ENCODE data around the gene EGLN3.

Gene EGLN3

GRCh38 chr14:33884916-33885315 is 66.0 kb downstream of the EGLN3 start:
- DNase-seq (ENCODE audit: low read depth) = no peak
- H3K4me3 ChIP-seq (ENCODE audit: low read length) = no peak overlapping the region
- no peaks in the 10 kb centered on the region for H3K36me3 ChIP-seq (ENCODE audit: control insufficient read depth, insufficient read depth, low read length, severe bottlenecking)
- H3K27me3 ChIP-seq (replicated peaks; ENCODE audit: control insufficient read depth, insufficient read depth, low read length) = no peaks in the 10 kb centered on the region
- no peaks in the 10 kb centered on the region for H3K4me1 ChIP-seq (ENCODE audit: control insufficient read depth, insufficient read depth, low read length)
- H3K9ac ChIP-seq (ENCODE audit: low read length) = no peak overlapping the region
- peaks cover 16% of the 10 kb centered on the region for H3K9me3 ChIP-seq (ENCODE audit: control insufficient read depth, low read length)

GRCh38 chr14:33880330-33880729 is 70.5 kb downstream of the EGLN3 start:
- no peaks in the 10 kb centered on the region for H3K36me3 ChIP-seq (ENCODE audit: control insufficient read depth, insufficient read depth, low read length, severe bottlenecking)
- no peak overlapping the region for H3K4me3 ChIP-seq (ENCODE audit: low read length)
- no peak for DNase-seq (ENCODE audit: low read depth)

GRCh38 chr14:33879684-33880286 is 71.1 kb downstream of the EGLN3 start:
- H3K36me3 ChIP-seq (ENCODE audit: control insufficient read depth, insufficient read depth, low read length, severe bottlenecking) = no peaks in the 10 kb centered on the region
- H3K4me1 ChIP-seq (ENCODE audit: control insufficient read depth, insufficient read depth, low read length) = no peaks in the 10 kb centered on the region
- no peak overlapping the region for H3K9ac ChIP-seq (ENCODE audit: low read length)
- H3K9me3 ChIP-seq (ENCODE audit: control insufficient read depth, low read length) = peaks cover 29% of the 10 kb centered on the region
- H3K27me3 ChIP-seq (replicated peaks; ENCODE audit: control insufficient read depth, insufficient read depth, low read length) = no peaks in the 10 kb centered on the region
- no peak for DNase-seq (ENCODE audit: low read depth)
- no peak overlapping the region for H3K4me3 ChIP-seq (ENCODE audit: low read length)

More at GRCh38 chr14:33880330-33880729, 70.5 kb downstream of the EGLN3 start:
- Histone ChIP-seq H3K9ac (ENCODE audit: low read length) (no peak overlapping the region), H3K27me3 (replicated peaks; ENCODE audit: control insufficient read depth, insufficient read depth, low read length) (no peaks in the 10 kb centered on the region), H3K4me1 (ENCODE audit: control insufficient read depth, insufficient read depth, low read length) (no peaks in the 10 kb centered on the region), H3K9me3 (ENCODE audit: control insufficient read depth, low read length) (peaks cover 29% of the 10 kb centered on the region)

GRCh38 chr14:33876274-33876673 is 74.6 kb downstream of the EGLN3 start:
- no peak overlapping the region for H3K9ac ChIP-seq (ENCODE audit: low read length)
- no peak overlapping the region for H3K4me3 ChIP-seq (ENCODE audit: low read length)
- H3K9me3 ChIP-seq (ENCODE audit: control insufficient read depth, low read length) = peaks cover 22% of the 10 kb centered on the region
- no peak for DNase-seq (ENCODE audit: low read depth)
- no peaks in the 10 kb centered on the region for H3K4me1 ChIP-seq (ENCODE audit: control insufficient read depth, insufficient read depth, low read length)
- no peaks in the 10 kb centered on the region for H3K36me3 ChIP-seq (ENCODE audit: control insufficient read depth, insufficient read depth, low read length, severe bottlenecking)
- H3K27me3 ChIP-seq (replicated peaks; ENCODE audit: control insufficient read depth, insufficient read depth, low read length) = no peaks in the 10 kb centered on the region
